BJ (cell line): ENCODE results near the gene IFT20. TPM values are rescaled to one million over a fixed set of nuclear protein-coding genes. Genes with fewer than 3 reads are reported as not detected.

Experiments
- CTCF ChIA-PET: fragments of 350-600 bp; formaldehyde crosslinking; extraction: SDS; loops from one replicate; lab custom pipeline; 2021; ENCODE audit warnings: antibody characterized with exemption, inconsistent platforms; lab: Yijun Ruan, JAX
- POLR2A ChIA-PET: fragments of 300-600 bp; sonication (Branson Sonifier 250); formaldehyde crosslinking; extraction: SDS; loops from one replicate; lab custom pipeline; 2021; ENCODE audit warnings: antibody characterized with exemption; lab: Charles Lee
- DNase-seq: peaks from one replicate; pipeline ENCODE4 v3.0.0-alpha.2; 2011; ENCODE audit warnings: low read depth
- H3K27me3 ChIP-seq: 2 replicates; pipeline ENCODE4 v1.6.0; 2011; ENCODE audit warnings: low read length; ENCODE audit not compliant: control insufficient read depth, insufficient read depth
- H3K36me3 ChIP-seq: 2 replicates; pipeline ENCODE4 v1.5.1; 2011; ENCODE audit warnings: low read length; ENCODE audit not compliant: control insufficient read depth, insufficient read depth
- H3K4me3 ChIP-seq: 2 replicates; pipeline ENCODE4 v1.5.1; 2011; ENCODE audit warnings: low read depth, mild to moderate bottlenecking, control low read depth, low read length
- CTCF ChIP-seq: IDR thresholded peaks from 2 replicates; pipeline ENCODE4 v1.5.1; 2011; ENCODE audit warnings: low read depth, mild to moderate bottlenecking, control low read depth, inconsistent platforms, low read length, moderate library complexity; ENCODE audit not compliant: insufficient read depth
- polyA plus RNA-seq: library from polyadenylated mRNA; depleted of rRNA; stranded (reverse); fragments of >200 nt; gene quantifications from 2 replicates; pipeline ENCODE4 v1.2.3, GENCODE V29; 2011

IFT20 gene
- polyA plus RNA-seq, 1 experiment: 39.1 TPM

GRCh38 chr17:28315846-28316705 lies 19.2 kb downstream of the IFT20 start:
- no peaks in the 10 kb centered on the region for H3K27me3 ChIP-seq

GRCh38 chr17:28313841-28314240 lies 21.4 kb downstream of the IFT20 start:
- ChIA-PET CTCF (no interaction called here), POLR2A (no interaction called here)
- DNase-seq: no peak
- Histone ChIP-seq H3K36me3 (no peaks in the 10 kb centered on the region), H3K4me3 (no peak overlapping the region), H3K27me3 (no peaks in the 10 kb centered on the region)
- no peak for TF ChIP-seq CTCF

More at GRCh38 chr17:28315846-28316705, 19.2 kb downstream of the IFT20 start:
- H3K36me3 ChIP-seq: no peaks in the 10 kb centered on the region
- ChIA-PET CTCF (no interaction called here), POLR2A (no interaction called here)
- no peak for TF ChIP-seq CTCF
- no peak overlapping the region for H3K4me3 ChIP-seq
- no peak for DNase-seq

- Histone ChIP-seq H3K27me3 (peaks cover 6% of the 10 kb centered on the region), H3K36me3 (no peaks in the 10 kb centered on the region), H3K4me3 (no peak overlapping the region)
- ChIA-PET POLR2A (no interaction called here), CTCF (interaction anchor here (0.9 kb wide), 1 partner anchor 15 kb away, joined by 4 read pairs; no protein-coding TSS in a partner anchor)
- TF ChIP-seq CTCF: no peak
- DNase-seq: no peak
Observed at GRCh38 chr17:28306954-28307401, 28.3 kb downstream of the IFT20 start.

- DNase-seq: no peak
- ChIA-PET CTCF (no interaction called here), POLR2A (no interaction called here)
- Histone ChIP-seq H3K27me3 (no peaks in the 10 kb centered on the region), H3K4me3 (no peak overlapping the region), H3K36me3 (no peaks in the 10 kb centered on the region)
- TF ChIP-seq CTCF: no peak
Observed at GRCh38 chr17:28298449-28298848, 36.8 kb downstream of the IFT20 start.

GRCh38 chr17:28295677-28296578 lies 39.3 kb downstream of the IFT20 start:
- Histone ChIP-seq H3K36me3 (no peaks in the 10 kb centered on the region), H3K4me3 (no peak overlapping the region), H3K27me3 (no peaks in the 10 kb centered on the region)
- POLR2A ChIA-PET: no interaction called here
- CTCF ChIA-PET: no interaction called here
- no peak for TF ChIP-seq CTCF
- DNase-seq: no peak
